ENCODE measurements around the gene FCRL5.

Gene FCRL5

DNA sequence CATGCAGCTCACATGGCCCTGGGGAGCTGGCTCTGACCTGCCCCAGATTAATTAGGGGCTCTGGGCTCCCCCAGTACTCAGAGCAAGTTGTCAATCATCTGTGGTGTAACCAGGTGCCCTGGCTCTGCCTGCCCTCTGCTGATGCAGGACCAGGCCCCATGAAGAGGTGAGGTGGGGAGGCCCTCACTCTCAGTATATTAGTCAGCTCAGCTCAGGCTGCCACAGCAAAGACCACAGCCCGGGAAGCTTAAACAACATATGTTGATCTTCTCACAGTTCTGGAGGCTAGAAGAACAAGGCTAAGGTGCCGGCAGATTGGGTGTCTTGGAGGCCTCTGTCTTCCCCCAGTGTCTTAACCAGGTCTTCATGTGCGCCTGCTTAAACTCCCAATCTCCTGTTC is 66.5 kb downstream of the FCRL5 start:
- no peak for DNase-seq

DNA sequence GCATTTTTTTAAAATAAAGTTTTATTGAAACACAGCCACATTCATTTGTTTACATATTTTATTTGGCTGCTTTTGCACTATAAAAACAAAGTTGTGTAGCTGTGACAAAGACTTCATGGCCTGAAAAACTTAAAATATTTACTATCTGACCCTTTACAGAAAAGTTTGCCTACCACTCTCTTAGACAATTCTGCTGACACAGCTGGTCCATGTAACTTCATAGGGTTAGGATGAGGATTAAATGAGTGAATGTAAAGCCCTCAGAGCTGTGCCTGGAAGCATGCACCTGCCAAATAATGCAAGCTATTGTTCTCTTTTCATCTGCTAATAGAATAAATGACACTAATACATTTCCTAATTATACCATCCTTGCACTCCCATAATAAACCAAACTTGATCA is 67.7 kb downstream of the FCRL5 start:
- DNase-seq, result no peak

DNA sequence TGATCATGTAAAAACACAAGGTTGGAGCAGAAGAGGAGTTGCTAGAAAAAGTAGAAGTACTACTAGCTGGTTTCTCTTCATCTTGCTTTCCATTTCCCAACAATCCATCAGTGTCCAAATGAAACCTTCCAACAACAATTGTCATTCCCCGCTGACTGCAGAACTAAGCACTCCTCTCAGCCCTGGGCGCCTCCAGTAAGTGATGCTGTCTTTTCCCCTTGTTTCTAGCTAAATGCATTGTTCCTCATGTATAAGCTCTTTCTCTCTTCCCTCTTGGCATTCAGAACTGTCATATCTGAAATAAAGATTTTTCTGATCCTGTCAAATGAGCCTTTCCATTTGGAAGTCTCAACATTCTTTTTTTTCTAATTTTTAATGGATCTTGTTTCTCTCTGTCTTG is 68.7 kb downstream of the FCRL5 start:
- no peak for DNase-seq

DNA sequence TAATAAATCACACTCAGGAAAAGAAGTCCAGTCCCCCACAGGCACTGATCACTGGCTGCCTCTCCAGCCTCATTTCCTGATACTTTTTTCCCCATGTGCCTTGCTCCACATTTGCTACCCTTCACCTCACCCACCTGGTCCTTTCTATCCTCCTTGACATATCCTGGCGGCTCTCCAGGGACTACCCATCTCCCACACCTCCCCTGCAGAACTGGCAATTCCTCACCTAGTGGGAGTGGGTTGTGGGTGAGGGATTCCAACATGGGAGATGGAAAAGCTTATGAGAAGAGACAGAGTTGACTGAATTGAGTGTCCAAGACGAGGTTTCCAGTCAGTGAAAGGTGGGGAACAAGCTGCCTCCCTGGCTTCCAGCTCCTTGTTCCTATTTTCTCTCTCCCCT is 69.6 kb downstream of the FCRL5 start:
- DNase-seq, result no peak

DNA sequence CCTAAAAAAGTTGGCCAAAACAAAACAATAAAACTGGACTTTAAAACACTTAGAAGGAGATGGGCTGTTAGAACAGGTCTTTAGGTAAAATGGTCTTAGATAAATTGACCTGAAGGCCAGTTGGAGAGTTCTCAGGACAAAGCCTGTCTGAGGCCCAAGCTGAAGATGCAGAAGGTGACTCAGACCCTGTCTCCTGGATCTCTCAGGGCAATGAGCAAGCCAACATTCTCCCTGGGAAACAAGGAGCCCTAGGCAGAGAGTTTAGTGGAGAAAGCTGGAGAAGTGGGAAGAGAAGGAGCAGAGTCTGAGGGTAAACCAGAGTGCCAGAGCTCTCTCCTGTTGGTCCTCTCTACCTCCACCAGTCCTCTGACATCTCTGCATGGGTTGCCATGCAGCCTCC is 70.1 kb downstream of the FCRL5 start:
- DNase-seq, result no peak

DNA sequence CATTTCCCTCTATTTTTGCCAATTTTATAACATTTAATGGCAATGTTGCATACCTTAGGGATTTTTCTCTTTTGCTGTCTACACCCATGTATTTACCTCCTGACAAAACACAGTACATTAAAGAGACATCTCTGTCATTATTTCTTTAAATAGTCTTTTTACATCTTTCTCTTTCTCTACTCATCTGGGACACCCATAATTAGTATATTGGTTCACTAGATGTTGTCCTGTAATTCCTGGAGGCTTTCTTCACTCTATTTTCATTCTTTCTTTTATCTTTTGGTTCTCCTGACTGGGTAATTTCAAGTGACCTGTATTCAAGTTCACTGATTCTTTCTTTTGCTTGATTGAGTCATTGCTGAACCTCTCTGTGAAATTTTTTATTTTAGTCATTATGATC is 74.3 kb downstream of the FCRL5 start:
- no peak for DNase-seq

DNA sequence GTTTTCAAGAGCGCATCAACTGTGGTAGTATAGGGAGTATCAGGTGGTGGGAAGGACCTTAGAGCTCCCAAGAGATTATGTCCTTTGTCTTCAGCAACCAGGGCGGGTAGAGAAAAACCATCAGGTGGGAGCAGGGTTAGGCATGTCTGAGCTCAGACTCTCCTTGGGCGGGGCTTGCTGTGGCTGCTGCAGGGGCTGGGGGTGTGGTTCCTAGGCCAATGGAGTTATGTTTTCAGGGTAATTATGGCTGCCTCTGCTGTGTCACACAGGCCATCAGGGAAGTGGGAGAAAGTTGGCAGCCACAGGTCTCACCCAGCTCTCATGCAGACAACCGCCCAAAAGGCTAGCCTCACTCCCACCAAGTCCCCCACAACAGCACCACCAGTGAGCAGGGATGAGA is 74.9 kb downstream of the FCRL5 start:
- no peak for DNase-seq

DNA sequence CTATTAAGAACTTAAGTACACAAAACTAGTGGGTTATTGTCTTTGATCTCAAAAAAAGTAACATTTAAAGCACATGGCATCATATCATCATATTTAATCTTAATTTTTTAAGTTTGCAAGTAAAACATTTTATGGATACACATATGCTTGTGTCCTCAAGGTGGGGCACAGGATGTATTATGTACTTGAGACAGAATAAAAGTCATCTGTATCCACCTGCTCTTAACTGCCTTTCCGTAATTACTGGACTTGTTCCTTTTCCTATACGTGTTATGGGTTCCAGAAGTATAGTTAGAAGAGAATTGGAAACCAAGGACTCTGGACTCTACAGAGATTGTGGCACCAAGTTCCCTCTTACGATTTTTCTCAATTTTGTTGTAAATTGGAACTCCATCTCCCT is 79.4 kb downstream of the FCRL5 start:
- DNase-seq, result no peak

DNA sequence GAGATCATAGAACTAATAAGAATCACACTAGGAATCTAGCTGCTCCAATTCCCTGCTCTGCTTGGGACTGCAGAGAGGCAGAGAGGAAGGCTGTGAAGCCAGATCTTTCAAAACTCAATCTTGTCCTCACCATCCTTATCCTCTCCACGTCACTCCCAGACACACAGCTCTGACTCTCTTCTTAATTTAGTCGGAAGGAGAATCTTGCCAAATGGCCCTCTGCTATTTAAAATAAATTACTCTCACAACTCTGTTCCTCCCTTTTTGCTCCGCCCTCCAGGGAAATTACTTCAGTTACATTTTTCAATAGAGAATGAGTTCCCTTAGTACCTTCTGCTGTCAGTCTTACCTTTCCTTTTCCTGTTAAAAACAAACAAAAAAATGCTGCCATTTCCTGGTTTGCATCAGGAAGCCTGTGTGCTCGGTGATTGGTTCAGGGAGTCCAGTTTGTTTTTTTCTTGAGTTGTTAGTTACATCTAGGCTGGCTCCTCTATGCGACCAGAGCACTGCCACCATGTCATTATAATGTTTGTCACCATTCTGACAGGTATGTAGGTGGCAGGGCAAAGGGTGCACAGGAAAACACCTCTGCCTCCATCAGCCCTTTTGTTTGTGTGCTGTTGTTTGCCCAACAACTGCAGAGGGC is 80.1 kb downstream of the FCRL5 start:
- DNase-seq, result no peak

DNA sequence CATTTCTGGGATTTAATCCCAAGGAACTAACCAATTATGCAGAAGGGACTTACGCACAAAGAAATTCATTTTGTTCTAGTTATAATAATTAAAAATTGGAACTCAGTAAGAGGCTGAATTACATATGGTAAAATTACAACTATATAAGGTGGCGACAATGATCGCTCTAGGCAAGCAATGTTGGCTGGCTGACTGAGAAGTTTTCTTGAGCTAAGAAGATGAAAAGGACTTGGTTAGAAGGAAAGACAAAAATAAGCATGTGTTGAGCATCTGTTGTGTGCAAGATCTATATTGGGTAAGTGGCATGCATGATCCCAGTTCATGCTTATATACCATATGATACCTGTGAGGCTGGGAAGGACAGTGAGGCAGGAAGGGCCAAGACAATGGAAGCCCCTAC is 80.8 kb downstream of the FCRL5 start:
- no peak for DNase-seq

DNA sequence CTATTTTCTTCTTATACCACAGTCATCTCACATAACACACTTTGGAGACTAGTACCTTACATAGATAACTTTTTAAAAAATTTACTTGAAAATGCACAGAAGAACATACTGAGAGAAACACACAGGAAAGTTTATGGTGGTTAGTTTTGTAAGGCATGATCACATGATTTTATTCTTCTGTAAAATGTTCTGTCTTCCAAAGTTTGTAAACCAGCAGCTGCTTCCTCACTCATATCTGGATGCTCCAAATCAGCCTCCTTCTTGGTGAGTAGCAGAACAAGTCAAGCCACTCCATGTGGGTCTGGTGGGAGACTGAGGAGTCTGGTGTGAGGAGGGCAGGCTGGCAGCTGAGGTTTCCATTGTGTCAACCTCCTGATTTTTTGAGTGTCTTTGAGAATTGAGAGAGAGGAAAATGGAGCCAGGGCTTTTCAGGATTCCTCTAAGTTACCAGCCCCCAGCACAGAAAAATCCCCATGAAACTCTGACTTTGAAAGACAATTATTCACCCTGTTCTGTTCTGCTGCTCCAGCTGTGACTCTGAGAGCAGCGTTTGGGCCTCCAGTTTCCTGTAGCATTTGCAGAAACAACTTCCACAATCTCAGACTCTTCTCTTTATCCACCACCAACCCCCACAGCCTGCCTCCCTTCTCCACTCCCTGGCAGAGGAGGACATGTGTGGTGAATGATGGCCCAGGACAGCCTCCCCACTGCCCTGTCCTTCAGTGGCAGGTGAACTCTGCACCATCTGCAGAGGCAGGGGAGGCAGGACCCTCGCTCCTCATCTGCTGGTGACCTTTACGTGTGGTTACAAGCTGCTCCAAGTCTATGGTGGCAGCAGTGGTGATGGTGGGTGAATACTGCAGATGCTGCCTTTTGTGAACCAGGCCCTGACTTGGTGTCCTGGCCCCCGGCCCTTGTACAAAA is 82.3 kb downstream of the FCRL5 start:
- no peak for DNase-seq

DNA sequence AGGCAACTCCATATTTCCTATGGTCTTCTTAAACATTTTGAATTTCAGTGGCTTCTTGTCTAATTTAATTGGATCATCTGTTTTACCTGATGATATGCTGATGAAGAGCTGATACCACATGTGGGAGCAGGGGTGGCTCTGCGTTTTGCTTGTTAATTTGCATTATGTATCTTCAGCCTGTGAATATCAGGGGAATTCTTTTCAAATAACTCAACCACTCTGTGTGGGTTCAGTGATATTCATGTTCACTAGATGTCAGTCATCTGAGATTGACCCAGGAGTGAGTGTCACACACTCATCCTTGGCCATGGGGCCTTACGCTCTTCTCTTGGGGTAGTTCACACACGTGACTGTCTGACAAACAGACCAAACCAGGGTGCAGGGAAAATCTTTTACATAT is 83.0 kb downstream of the FCRL5 start:
- no peak for DNase-seq

DNA sequence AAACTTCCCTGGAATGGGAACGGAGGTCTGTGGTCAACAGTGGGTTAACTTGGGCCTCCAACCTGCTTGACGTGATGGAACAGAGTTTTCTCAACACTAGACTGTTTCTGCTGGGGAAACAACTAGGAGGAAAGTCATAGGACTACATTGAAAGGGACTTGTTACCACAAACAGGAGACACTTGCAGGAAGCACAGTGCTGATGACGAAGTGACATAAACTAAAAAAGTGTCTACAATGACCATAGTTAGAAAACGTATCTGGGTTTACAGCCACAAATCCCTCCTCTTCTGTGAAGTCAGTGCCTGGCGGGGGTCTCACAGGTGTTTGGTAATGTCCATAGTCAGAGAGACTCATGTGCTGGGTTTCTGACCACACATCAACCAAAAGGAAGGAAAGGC is 86.3 kb downstream of the FCRL5 start:
- no peak for DNase-seq
